GM18907 (cell line): Measurements from ENCODE around the gene SNCG.
A peak's percentile ranks its signal among the peaks of the same experiment; 100 is the strongest.

Experiments
- ATAC-seq: cut with Tn5 transposase; IDR thresholded peaks from one replicate; pipeline ENCODE4 v1.9.1; 2021; ENCODE audit warnings: mild to moderate bottlenecking, moderate library complexity; ENCODE audit not compliant: unreplicated experiment

SNCG gene

GRCh38 chr10:86960003-86960862 is 1.8 kb downstream of the SNCG start:
- peak; percentile 54 for ATAC-seq

- ATAC-seq = no peak
Measured at GRCh38 chr10:86960863-86961434, 2.5 kb downstream of the SNCG start.

GRCh38 chr10:86961481-86962091 is 3.2 kb downstream of the SNCG start:
- no peak for ATAC-seq

- no peak for ATAC-seq
Measured at GRCh38 chr10:86962136-86962980, 4.0 kb downstream of the SNCG start.

- no peak for ATAC-seq
Measured at GRCh38 chr10:86962981-86963310, 4.5 kb downstream of the SNCG start.

- no peak for ATAC-seq
Measured at GRCh38 chr10:86963341-86963919, 5.0 kb downstream of the SNCG start.

GRCh38 chr10:86964061-86964846 is 5.9 kb downstream of the SNCG start:
- no peak for ATAC-seq

- ATAC-seq = no peak
Measured at GRCh38 chr10:86964847-86965190, 6.4 kb downstream of the SNCG start.

- peak; percentile 16 for ATAC-seq
Measured at GRCh38 chr10:86965986-86966654, 7.7 kb downstream of the SNCG start.

- no peak for ATAC-seq
Measured at GRCh38 chr10:86967481-86967941, 9.1 kb downstream of the SNCG start.

GRCh38 chr10:86968271-86968993 is 10.0 kb downstream of the SNCG start, which contains the start of gene ADIRF:
TSS of gene ADIRF (plus strand) at chr10:86968482. CDS start at chr10:86968545, 63 bp downstream.
- no peak for ATAC-seq

- ATAC-seq = no peak
Measured at GRCh38 chr10:86968994-86969355, 10.6 kb downstream of the SNCG start.

GRCh38 chr10:86969421-86970041 is 11.1 kb downstream of the SNCG start:
- no peak for ATAC-seq

- ATAC-seq = no peak
Measured at GRCh38 chr10:86970162-86970981, 12.0 kb downstream of the SNCG start.

GRCh38 chr10:86970982-86971231 is 12.5 kb downstream of the SNCG start:
- ATAC-seq = no peak

GRCh38 chr10:86971232-86971991 is 13.0 kb downstream of the SNCG start:
- peak; percentile 78 for ATAC-seq
